SKM-1 treated with dmso at 0.1 percent for 144 hours (cell line): ENCODE measurements around the gene TMEM182.

Experiments used
- DNase-seq: peaks from one replicate; lab custom pipeline; 2025; ENCODE audit not compliant: unreplicated experiment; lab: John Stamatoyannopoulos, UW

Gene TMEM182

GRCh38 chr2:102852867-102853266 is 91.0 kb downstream of the TMEM182 start:
- no peak for DNase-seq
